GM21723 (cell line): ENCODE measurements around the gene NHLRC1.
"Not testable (repeated sequence)": the region's sequence is repeated elsewhere in the genome, so short reads cannot be mapped to it uniquely, and the experiment has no call there.

Experiments
- ATAC-seq: cut with Tn5 transposase; IDR thresholded peaks from one replicate; pipeline ENCODE4 v1.9.1; 2021; ENCODE audit warnings: mild to moderate bottlenecking, moderate library complexity; ENCODE audit not compliant: unreplicated experiment

The NHLRC1 gene

DNA sequence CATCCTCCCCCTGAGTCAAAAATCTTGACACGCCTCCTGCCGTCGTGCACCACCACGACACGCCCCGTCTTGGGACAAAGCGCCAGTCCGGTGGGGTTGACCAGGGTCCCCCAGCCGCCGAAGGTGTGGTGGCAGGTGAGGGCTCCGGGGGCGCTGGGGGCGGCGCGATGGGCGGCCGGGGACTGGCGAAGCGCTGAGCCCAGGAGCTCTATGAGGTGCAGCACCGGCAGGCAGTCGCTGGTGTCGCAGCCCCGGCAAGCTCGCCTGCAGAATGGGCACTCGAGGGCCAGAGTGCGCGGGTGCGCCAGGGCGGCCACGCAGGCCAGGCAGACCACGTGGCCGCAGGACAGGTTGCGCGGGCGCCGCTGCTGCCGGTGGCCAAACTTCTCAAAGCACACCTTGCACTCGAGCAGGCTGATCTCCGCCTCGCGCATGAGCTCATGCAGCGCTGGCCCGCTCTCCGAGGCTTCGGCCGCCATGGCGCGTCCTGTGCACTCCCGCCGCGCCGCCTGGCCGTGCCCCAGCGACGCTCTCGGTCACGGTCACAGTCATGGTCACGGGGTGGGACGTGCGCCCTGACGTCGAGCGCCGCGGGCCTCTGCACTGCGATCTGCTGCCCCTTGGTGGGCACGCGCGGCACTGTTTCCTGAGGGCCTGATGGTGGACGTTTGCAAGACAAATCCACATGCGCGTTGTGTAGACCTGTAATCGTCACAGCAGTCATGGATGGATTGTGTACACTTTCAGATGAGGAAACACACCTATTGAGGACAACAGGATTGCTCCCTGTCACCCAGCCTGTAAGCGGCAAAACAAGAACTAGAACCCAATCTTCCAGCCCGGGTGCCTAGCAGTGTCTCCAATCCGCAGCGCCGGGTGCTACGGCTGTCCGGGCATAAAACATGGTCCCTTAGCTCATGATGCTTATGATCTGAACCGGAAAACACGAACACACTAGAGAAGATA, at the start of gene NHLRC1:
Gene NHLRC1 (minus strand): TSS at position 550 of the 966 bp plus-strand sequence. CDS start 71 bp downstream, at position 479.
- peak; percentile 99 for ATAC-seq

DNA sequence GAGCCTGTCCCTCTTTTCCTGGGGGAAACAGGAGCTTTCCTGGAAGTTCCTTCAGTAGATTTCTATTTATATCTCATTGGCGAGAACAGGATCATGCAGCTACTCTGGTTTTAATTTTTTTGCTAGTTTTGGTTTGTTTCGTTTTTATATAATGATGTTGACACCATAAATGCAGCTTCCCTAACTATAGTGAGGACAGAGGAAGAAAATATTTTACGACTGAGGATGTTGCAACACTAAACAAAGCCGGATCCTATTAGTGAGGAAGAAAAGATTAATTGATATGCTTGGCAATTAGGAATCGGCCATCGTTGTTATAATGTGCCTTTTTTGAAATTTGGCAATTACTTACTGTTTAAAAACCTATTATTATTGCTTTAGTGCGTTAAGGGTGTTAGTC, 49.4 kb upstream of the NHLRC1 start:
- no peak for ATAC-seq

DNA sequence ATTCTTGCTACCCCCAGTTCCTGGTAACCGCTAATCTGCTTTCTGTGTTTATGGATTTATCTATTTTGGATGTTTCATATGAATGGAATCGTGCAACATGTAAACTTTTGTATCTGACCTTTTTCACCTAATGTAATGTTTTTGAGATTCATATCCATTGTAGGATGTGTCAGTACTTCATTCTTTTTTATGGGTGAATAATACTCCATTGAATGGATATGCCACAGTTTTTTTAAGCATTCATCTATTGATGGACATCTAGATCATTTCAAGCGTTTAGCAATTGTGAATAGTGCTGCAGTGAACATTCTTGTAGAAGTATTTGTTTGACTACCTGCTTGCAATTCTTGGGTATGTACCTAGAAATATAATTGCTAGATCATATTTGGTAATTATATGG, 45.8 kb upstream of the NHLRC1 start:
- ATAC-seq: no peak

DNA sequence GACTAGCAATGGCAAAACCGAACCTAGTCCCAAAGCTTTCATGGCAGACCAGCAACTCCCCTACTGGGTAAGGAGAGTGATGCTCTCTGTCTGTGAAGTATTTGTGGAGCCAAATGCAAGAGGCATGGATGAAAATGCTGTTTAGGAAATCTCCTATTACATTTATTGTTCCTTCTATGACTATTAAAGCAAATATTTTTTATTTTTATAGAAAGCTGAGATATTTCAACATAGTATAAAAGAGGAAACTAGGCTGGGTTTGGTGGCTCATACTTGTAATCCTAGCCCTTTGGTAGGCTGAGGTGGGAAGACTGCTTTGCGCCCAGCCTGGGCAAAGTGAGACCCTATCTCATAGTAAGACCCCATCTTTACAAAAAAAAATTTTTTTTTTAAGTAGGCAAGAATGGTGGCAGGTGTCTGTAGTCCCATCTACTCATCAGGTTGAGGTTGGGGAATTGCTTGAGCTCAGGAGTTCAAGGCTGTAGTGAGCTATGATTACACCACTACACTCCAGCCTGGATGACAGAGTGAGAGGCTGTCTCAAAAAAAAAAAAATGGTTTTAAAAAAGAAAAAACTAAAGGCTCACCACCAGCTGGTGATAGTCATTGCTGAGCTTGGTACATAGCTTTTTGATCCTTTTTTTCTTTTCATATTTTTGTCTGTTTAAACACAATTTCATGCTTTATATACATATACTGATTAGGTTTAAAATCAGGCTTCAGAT, 44.0 kb upstream of the NHLRC1 start:
- ATAC-seq: no peak

DNA sequence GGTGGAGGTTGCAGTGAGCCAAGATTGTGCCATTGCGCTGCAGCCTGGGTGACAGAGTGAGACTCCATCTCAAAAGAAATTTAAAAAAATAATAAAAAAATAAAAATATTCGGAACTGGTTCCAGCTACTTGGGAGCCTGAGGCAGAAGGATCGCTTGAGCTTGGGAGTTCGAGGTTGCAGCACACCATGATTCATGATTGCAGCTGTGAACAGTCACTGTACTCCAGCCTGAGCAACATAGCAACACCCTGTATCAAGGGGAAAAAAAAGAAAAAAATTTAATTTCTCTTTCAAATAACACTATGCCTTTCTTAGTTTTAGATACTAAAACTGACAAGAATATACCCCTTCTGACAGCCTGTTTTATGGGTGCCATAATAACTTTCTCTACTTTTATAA, 43.3 kb upstream of the NHLRC1 start:
- ATAC-seq: no peak

DNA sequence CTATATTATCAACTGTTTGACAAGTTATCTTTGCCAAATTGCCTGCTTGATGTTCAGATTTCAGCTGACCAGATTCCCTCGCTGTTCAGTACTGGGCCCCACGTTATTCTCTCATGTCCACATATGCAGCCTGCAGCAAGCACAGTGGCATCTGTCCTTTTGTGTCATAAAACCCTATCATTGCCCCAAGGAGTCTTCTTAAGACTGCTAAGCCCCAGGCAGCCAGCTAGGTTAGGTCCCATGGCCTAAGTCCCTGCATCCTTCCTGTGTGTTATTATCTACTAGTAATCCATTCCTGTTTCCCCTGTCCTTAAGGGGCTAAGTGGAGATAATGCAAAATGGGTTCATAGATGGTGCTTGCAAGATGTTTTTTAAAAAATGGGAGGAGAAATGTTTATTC, 39.9 kb upstream of the NHLRC1 start:
- ATAC-seq: no peak

DNA sequence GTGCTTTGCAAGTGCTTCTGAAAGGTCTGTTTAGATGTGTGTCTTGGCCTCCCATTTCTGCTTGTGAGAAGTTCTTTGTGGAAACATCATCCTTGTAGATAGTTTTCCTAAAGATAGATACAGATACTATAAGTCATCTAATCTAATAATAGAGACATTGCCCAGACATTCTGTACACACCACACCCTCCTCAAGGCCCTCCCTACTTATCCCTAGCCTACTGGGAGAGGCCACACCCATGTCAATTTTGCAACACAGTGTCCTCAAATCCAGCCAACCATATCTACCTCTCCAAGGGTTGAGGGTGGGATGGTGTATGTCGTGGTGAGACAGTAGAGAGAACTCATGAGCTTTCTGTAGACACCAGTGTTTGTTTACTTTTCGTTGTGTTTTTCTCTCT, 39.0 kb upstream of the NHLRC1 start:
- no peak for ATAC-seq

DNA sequence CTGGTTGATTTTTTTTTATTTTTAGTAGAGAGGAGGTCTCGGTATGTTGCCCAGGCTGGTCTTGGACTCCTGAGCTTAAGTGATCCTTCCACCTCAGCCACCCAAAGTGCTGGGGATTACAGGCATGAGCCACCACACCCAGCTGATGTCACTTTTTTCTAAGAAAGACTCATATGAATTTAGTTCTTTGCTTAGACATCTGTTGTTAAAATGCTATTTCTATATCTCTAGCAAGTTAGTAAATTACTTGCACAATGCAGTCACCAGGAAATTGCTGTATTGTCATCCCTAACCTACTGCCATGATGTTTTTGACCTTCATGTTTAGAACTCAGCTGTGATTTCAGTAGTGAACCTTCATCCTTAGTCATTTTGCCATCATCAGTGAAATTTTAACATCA, 38.4 kb upstream of the NHLRC1 start:
- ATAC-seq: no peak

DNA sequence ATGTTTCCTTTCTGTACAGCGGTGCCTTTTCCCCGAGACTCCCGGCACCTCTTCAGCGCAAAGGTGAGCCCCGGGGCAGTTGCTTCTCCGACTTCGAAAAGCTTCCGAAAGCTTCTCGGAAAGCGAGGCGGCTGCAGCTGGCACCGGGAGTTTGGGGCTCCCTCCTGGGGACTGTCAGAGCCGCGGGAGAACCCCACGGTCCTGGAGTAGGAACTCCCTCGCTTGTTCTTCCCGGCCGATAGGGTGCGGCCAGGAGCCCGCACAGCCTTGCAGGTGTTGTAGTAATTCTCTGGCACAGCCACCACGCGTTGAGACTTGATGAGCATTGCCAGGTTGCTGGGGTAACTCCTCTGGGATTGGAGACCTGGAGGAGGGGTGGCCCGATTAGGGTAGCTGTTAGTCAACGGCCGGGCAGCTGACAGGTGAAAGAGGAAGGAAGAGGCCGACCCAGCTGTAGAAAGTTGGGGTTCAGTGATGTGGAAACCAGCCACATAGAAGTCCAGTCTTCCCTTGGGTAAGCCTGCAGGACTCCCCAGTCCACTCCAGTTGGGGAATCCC, 33.5 kb upstream of the NHLRC1 start:
- ATAC-seq: peak; percentile 41

DNA sequence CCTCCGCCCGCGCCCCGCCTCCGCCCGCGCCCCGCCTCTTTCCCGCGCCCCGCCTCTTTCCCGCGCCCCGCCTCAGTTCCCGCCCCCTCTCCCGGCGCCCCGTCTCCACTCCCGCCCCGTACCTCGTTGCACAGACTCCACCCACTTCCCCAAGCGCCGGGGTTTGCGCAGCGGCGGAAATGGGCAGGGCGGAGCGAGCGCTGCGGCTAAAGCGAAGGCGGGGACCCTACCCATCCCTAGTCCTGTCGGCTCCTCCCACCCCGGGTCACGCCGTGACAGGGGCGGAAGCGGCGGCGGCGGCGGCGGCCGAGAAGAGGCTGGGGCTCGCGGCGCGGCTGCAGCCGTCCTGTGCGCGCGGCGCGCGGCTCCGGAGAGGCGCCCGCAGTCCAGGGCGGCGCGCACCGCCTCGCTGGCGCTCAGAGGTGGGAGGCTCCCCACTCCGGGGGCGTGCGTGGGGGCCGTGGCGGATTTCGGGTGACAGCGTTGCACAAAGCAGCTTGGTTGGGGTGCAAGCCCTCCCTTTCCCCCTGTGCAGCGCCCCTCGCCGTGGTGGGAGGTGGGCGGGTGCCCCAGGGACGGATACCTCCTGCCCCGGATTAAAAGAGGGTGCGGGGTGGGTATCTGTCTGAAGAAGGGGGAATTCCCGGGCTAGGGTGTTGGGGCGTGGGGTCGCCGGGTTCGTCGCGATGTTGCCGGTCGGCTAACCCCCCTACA, 32.8 kb upstream of the NHLRC1 start, which contains the start of gene KDM1B:
Gene KDM1B (plus strand): TSS at position 273 of the 714 bp plus-strand sequence. CDS start 4,474 bp downstream, outside the sequence.
- ATAC-seq: peak; percentile 90

DNA sequence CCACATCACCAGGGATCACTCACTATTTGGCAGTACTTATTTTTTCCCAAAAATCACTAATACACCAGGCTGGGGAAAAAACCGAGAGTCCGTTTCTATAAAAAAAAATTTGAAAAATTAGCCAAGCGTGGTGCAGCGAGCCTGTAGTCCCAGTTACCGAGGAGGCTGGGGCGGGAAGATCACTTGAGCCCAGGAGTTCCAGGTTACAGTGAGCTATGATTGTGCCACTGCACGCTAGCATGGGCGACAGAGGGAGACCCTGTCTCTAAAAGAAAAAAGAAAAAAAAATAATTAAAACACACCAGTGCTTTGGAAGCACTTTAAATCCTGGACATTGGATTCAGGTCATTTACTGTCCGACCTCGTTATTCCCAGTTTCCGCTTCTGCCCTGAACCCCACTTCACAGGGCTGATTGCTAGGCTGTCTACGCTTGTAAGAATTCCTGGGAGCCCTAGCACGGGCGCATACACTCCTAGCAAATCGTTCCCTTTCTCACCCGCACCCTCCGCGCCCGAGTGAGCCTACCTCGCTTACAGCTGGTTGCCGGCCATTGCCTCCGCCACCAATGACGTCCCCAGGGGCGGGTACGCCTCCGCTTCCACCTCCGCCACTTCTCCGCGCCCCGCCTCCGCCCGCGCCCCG, 32.2 kb upstream of the NHLRC1 start, which contains the start of gene TPMT:
Gene TPMT (minus strand): TSS at position 571 of the 643 bp plus-strand sequence. CDS start 5,950 bp downstream, outside the sequence.
- peak; percentile 68 for ATAC-seq

DNA sequence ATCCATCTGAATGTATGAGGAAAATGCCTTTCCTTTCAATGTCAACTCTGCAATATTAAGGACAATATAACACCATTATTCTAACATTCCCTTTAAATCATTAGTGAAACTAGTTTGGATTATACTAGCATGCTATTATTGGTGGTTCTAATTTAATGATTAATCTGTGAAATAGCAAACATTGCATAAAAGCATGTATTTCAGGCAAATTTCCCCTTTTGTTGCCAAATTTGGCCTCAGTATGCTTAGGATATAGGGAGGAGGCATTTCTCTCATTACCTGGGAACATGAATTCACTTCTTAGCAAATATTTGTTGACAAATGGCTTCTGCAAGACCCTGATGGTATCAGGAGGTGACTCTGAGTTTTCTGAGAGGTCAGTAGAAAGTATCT, 30.8 kb upstream of the NHLRC1 start:
- no peak for ATAC-seq

DNA sequence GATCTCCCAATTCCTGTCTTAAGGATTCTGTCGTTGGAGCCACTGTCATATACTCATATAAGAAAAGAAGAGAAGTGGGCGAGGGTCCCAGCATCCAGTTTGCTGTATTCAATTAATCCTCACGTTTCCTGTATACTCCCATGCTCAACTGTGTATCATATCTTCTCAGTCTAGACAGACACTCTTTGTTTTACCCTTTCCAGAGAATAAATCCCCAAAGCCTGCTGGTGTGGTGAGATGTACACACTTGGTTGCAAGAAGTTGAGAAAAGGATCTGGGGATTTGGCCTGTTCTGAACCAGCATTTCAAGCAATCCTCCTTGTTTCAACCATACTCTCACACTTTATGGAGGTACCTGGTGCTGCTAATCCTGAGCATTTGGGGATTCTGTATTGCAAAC, 29.3 kb upstream of the NHLRC1 start:
- no peak for ATAC-seq

DNA sequence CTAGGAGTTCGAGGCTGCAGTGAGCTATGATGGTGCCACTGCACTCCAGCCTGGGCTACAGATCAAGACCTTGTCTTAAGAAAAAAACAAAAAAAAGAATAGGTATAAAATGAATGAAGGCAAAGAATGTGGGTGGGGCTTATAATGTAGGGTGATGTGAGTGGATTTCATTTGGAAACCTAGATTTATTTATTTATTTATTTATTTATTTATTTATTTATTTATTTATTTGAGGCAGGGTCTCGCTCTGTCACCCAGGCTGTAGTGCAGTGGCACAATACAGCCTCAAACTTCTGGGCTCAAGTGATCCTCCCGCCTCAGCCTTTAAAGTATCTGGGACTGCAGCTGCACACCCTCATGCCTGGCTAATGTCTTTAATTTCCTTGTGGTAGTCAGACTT, 28.9 kb upstream of the NHLRC1 start:
- not testable (repeated sequence) for ATAC-seq

DNA sequence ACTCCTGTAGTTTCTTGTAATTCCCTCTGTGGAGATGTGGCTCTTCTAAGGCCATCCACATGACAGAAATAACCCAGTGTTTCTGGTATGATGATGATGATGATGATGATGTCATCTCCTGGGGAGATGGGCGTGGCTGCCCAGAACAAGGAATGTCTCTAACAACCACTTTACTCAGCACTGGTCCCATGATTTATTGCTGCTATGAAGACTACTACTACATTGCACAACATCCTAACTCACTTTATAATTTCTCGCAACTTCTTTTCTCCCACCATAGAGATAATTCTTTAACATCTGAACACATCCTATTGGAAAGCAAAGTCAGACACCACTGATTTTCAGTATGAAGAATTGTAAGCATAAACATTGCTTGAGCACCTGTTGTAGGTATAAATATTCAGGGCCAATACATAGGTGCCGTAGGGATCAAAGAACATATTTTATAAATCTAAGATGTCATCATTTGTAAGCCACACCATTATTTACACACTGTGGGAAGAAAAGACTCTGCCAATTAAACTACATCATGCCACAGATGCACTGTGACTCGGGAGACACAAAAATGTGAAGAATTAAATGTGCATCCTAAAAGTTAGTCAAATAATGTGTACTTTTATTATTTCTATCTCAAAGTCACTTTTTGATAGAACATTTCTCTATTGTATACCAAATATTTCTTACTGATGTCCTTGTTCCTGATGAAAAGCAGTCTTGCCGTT, 26.0 kb upstream of the NHLRC1 start:
- no peak for ATAC-seq

DNA sequence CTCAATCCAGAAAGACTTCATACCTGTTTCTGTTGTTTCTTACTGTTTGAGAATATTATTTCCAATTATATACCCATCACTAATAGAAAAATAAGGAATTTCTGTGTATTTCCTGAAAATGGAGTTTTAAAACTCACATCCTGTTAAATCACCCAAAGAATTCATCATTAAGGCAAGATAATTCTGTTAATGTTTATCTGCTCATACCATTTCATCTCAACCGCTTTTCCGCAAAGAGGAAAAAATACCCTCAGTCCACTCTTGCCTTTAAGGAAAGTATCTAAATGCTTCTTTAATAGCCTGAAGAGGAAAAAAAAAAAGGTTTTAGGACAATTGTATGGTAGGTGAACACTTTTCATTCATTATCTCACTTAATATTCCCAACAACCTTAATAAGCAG, 25.1 kb upstream of the NHLRC1 start:
- no peak for ATAC-seq

DNA sequence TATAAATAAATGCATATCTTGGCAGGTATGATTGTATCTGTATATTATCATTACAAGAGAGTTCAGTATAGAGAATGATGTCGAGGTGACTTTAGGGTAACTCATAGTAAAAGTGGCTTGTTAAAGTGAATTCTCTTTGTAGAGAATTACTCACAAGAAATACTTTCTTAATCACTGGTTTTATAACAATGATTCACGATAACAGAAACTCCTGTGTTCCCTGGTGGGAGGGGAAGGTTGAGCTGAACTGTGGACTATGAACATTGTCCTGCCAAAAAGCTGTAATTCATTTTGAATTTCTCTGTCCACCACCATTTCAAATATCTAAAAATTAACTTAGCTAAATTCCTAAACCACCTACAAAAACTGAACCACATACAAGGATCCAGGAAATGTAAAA, 24.7 kb upstream of the NHLRC1 start:
- no peak for ATAC-seq

DNA sequence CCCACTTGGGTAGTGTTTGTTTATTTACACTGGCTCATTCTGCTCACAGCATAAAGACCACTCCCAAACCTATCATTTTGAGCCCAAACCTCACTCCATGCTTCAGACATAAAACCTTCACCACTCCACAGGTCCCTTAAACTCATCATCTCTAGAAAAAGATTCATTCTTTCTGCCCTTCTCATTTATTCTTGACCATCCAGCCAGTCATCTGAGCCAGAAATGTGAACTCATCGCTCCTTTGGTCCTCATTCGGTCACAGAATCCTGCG, 20.0 kb upstream of the NHLRC1 start:
- ATAC-seq: no peak

DNA sequence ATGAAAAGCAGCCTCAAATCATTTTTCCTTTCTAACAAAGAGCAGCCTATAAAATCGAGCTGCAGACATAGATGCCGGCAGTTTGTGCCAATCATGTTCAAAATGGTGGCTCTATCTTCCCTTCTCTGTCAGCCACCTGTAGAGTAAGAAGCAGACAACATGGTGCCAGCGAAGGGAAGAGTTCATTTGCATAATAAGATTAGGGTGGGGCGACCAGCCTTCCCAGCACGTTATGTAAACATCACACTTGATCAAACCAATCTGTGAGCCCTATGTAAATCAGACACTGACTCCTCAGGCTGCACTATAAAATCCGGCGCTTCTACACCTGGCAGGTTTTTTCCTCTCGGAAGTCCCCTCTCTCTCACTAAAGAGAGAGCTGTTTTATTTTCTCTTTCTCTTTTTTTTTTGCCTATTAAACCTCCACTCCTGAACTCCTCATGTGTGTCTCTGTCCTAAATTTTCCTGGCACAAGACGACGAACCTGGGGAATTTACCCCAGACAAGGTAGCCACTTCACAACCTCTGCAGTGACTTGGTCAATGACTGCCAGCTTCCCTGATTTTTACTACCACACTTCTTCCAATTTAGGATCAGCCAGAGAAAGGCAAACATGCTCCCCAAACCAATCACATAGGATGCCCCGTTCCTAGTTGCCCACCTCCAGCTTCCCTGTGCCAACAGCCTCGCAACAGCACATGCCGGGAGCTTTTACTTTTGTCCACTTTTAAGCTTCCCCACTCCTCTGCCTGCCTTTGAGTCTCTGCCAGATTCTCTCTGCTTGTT, 19.5 kb upstream of the NHLRC1 start:
- ATAC-seq: no peak
